Endothelial cell (in vitro differentiated cells): ENCODE data around the gene CD247. TPM values are rescaled to one million over a fixed set of nuclear protein-coding genes. Genes with fewer than 3 reads are reported as not detected.

ENCODE experiments used
- DNase-seq: peaks from one replicate; pipeline ENCODE4 v3.0.0; 2021; ENCODE audit warnings: low spot score
- H3K27ac Mint-ChIP-seq: one replicate; pipeline ENCODE4 v1.8.0; 2021; ENCODE audit warnings: mixed read lengths, inconsistent platforms; ENCODE audit not compliant: unreplicated experiment
- H3K27me3 Mint-ChIP-seq: one replicate; pipeline ENCODE4 v1.8.0; 2021; ENCODE audit warnings: mild to moderate bottlenecking, moderate library complexity, mixed read lengths, inconsistent platforms; ENCODE audit not compliant: unreplicated experiment
- H3K36me3 Mint-ChIP-seq: one replicate; pipeline ENCODE4 v1.8.0; 2021; ENCODE audit warnings: mild to moderate bottlenecking, low read depth, mixed read lengths, inconsistent platforms; ENCODE audit not compliant: unreplicated experiment
- H3K4me1 Mint-ChIP-seq: one replicate; pipeline ENCODE4 v1.8.0; 2021; ENCODE audit warnings: mild to moderate bottlenecking, mixed read lengths, inconsistent platforms; ENCODE audit not compliant: unreplicated experiment
- H3K4me3 Mint-ChIP-seq: one replicate; pipeline ENCODE4 v1.8.0; 2021; ENCODE audit warnings: mild to moderate bottlenecking, mixed read lengths, inconsistent platforms; ENCODE audit not compliant: unreplicated experiment
- H3K9me3 Mint-ChIP-seq: one replicate; pipeline ENCODE4 v1.8.0; 2021; ENCODE audit warnings: mixed read lengths, inconsistent platforms; ENCODE audit not compliant: unreplicated experiment
- CTCF ChIP-seq: fragments of 200-600 bp; sonication (generic); IDR thresholded peaks from one replicate; pipeline ENCODE4 v1.5.0; 2021; ENCODE audit warnings: antibody characterized with exemption; ENCODE audit not compliant: unreplicated experiment
- total RNA-seq: library from RNA; stranded (reverse); fragmentation: NEBNext Ultra II Directional; extraction: Animal tissue kit (Norgen Biotek cat#: 25700); gene quantifications from one replicate; pipeline ENCODE4 v1.2.1, GENCODE V29; 2021; ENCODE audit not compliant: unreplicated experiment

Gene CD247
- total RNA-seq, 1 donor from 2014 or later: not detected

- Mint-ChIP-seq H3K4me3 (no peak overlapping the region), H3K27ac (no peak overlapping the region), H3K27me3 (peaks cover 7% of the 10 kb centered on the region), H3K4me1 (peaks cover 9% of the 10 kb centered on the region), H3K36me3 (peaks cover 3% of the 10 kb centered on the region), H3K9me3 (no peaks in the 10 kb centered on the region)
- no peak for TF ChIP-seq CTCF
- DNase-seq: no peak
Observed at GRCh38 chr1:167484726-167485502, 33.4 kb downstream of the CD247 start.

- no peaks in the 10 kb centered on the region for H3K9me3 Mint-ChIP-seq
- H3K27me3 Mint-ChIP-seq: peaks cover 7% of the 10 kb centered on the region
- H3K27ac Mint-ChIP-seq: no peak overlapping the region
- peaks cover 7% of the 10 kb centered on the region for H3K4me1 Mint-ChIP-seq
- H3K4me3 Mint-ChIP-seq: no peak overlapping the region
- TF ChIP-seq CTCF: no peak
- peaks cover 3% of the 10 kb centered on the region for H3K36me3 Mint-ChIP-seq
- no peak for DNase-seq
Observed at GRCh38 chr1:167483790-167484189, 34.5 kb downstream of the CD247 start.

DNA sequence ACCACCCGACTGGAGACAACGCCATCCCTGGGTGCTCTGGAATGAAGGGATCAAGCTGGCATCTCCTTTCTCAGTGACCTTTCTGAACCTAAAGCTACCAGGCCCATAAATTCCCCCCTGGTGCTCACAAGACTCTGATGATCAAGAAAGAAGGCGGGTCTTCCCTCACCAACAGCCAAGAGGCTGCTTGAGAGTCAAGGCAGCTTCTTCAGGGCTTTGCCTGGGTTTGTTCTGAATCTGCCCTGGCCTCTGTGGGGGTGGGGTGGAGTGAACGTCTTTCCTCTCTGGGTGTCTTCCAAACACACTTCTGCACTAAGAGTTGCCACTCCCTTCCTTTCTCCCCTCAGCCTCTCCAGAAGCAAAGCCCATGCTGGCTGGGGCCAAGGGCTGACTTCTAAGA lies 36.1 kb downstream of the CD247 start:
- no peaks in the 10 kb centered on the region for H3K4me1 Mint-ChIP-seq
- TF ChIP-seq CTCF: no peak
- H3K9me3 Mint-ChIP-seq: no peaks in the 10 kb centered on the region
- H3K4me3 Mint-ChIP-seq: no peak overlapping the region
- DNase-seq: no peak
- peaks cover 7% of the 10 kb centered on the region for H3K27me3 Mint-ChIP-seq
- H3K27ac Mint-ChIP-seq: no peak overlapping the region
- peaks cover 3% of the 10 kb centered on the region for H3K36me3 Mint-ChIP-seq

DNA sequence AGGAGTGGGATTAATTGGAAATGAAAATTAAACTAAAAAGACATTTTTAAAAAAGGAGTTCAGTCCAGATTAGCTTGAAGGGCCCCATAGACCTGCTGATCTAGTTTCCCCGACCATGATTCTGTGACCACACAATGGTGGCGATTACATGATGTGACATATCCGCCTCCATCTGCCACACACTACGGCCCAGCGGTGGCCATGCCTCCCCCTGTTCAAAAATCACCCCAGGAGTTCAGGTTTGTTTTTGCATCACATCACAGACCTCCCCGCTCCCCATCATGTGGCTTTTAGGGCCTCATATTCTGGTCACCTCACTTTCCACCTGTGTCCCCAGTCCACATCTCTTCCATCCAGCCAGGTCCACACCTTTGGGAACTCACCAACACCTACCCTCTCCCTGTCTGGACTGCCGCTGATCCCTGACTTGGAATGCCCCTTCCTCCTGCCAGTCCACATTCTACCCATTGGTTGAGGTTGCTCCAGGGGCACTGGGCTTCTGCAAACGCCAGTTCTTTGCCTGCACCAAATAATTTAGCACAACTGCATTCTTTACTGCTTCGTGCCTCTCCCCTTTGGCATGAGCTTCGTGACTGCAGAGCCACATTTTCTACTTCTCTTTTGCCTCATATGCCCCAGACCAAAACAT lies 38.9 kb downstream of the CD247 start:
- H3K36me3 Mint-ChIP-seq: peaks cover 3% of the 10 kb centered on the region
- H3K4me1 Mint-ChIP-seq: no peaks in the 10 kb centered on the region
- no peak for DNase-seq
- no peaks in the 10 kb centered on the region for H3K9me3 Mint-ChIP-seq
- peaks cover 4% of the 10 kb centered on the region for H3K27me3 Mint-ChIP-seq
- no peak for TF ChIP-seq CTCF
- no peak overlapping the region for H3K4me3 Mint-ChIP-seq
- no peak overlapping the region for H3K27ac Mint-ChIP-seq

DNA sequence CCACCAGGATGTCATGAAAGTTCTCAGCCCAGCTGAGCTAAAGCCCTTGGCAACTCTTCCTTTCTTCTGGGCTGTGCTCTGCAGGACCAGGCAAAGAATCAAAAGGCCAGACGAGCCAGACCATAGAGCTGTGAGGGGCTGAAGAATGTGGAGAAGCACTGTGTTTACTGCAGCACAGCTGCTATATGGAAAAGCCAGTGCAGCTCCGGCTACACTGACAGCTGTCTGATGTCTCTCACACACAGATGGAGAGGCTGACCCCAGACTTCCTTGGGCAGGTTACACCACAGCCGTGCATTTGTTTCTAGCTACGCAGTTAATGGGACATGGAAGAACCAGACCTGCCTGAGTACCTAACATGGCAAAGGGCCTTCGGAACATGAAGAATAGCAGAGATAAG lies 40.3 kb downstream of the CD247 start:
- no peaks in the 10 kb centered on the region for H3K9me3 Mint-ChIP-seq

More for the DNA sequence above, 40.3 kb downstream of the CD247 start:
- Mint-ChIP-seq H3K36me3 (peaks cover 3% of the 10 kb centered on the region), H3K4me3 (no peak overlapping the region), H3K4me1 (no peaks in the 10 kb centered on the region), H3K27ac (no peak overlapping the region), H3K27me3 (peaks cover 3% of the 10 kb centered on the region)
- no peak for DNase-seq
- no peak for TF ChIP-seq CTCF
